ACC112 (cell line): ENCODE data around the gene CRCP.
A peak's percentile ranks its signal among the peaks of the same experiment; 100 is the strongest.
"Not testable (repeated sequence)": the region's sequence is repeated elsewhere in the genome, so short reads cannot be mapped to it uniquely, and the experiment has no call there.

Experiments used
- H2AFZ ChIP-seq: fragments of 200-600 bp; sonication (generic); one replicate; pipeline ENCODE4 v1.6.0; 2017; ENCODE audit warnings: antibody characterized with exemption, low read length; ENCODE audit not compliant: unreplicated experiment
- H3K27ac ChIP-seq: fragments of 200-600 bp; sonication (generic); 2 replicates; pipeline ENCODE4 v1.5.1; 2014; ENCODE audit warnings: low read depth, mild to moderate bottlenecking, antibody characterized with exemption, low read length, moderate library complexity
- H3K27me3 ChIP-seq: fragments of 200-600 bp; sonication (generic); 2 replicates; pipeline ENCODE4 v1.6.1; 2014; ENCODE audit warnings: mild to moderate bottlenecking, antibody characterized with exemption, low read length, moderate library complexity, mixed read lengths; ENCODE audit not compliant: insufficient read depth
- H3K36me3 ChIP-seq: fragments of 200-600 bp; sonication (generic); 2 replicates; pipeline ENCODE4 v1.6.1; 2016; ENCODE audit warnings: mild to moderate bottlenecking, antibody characterized with exemption, low read length, moderate library complexity, mixed read lengths; ENCODE audit not compliant: insufficient read depth
- H3K4me1 ChIP-seq: fragments of 200-600 bp; sonication (generic); one replicate; pipeline ENCODE4 v1.6.1; 2016; ENCODE audit warnings: low read length, mixed read lengths; ENCODE audit not compliant: insufficient read depth, unreplicated experiment, control insufficient read depth
- H3K4me3 ChIP-seq: fragments of 200-600 bp; sonication (generic); 2 replicates; pipeline ENCODE4 v1.5.1; 2014; ENCODE audit warnings: mild to moderate bottlenecking, low read depth, low read length
- H3K79me2 ChIP-seq: fragments of 200-600 bp; sonication (generic); one replicate; pipeline ENCODE4 v1.6.0; 2016; ENCODE audit warnings: low read length; ENCODE audit not compliant: control insufficient read depth, unreplicated experiment, insufficient read depth

The CRCP gene

GRCh38 chr7:66114743-66115649 lies at the start of gene CRCP:
Gene CRCP (plus strand): TSS chr7:66114847. CDS start chr7:66114963, 116 bp downstream.
- Histone ChIP-seq H3K27ac (peak within 1 kb of the TSS; percentile 86), H3K79me2 (peaks cover 53% of the 10 kb centered on the region), H3K36me3 (0 out of 2 replicates have a peak, but pooled peaks cover 4% of the 10 kb centered on the region), H3K4me3 (peak within 1 kb of the TSS; percentile 91), H3K27me3 (no peaks in the 10 kb centered on the region), H2AFZ (peak within 1 kb of the TSS; percentile 93), H3K4me1 (peaks cover 23% of the 10 kb centered on the region)

GRCh38 chr7:66069732-66070131 lies 44.9 kb upstream of the CRCP start:
- Histone ChIP-seq H3K27ac (no peak overlapping the region), H3K36me3 (no peaks in the 10 kb centered on the region), H3K4me1 (no peaks in the 10 kb centered on the region), H3K4me3 (no peak overlapping the region), H2AFZ (no peak overlapping the region), H3K27me3 (no peaks in the 10 kb centered on the region), H3K79me2 (no peaks in the 10 kb centered on the region)

DNA sequence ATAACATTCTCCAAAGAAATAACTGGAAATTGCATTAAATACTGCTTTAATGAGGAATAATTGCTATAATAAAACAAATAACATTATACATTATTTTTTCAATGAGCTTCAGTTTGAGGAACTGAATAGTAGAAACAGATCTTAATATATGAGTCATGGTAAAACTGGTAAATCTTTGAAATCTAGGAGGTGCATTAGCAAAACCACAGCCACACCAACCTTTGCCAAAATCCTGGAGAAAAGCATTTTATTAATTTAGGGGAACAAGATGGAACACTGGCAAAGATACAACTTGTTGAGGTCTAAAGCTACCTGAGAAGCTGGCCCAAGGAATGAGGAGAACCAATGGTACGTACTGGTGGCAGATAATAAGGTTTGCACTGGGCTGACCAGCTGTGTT lies 44.4 kb upstream of the CRCP start:
- H3K27ac ChIP-seq, result no peak overlapping the region
- no peaks in the 10 kb centered on the region for H3K4me1 ChIP-seq
- no peaks in the 10 kb centered on the region for H3K79me2 ChIP-seq
- H3K4me3 ChIP-seq, result no peak overlapping the region
- no peaks in the 10 kb centered on the region for H3K36me3 ChIP-seq
- no peaks in the 10 kb centered on the region for H3K27me3 ChIP-seq
- H2AFZ ChIP-seq, result no peak overlapping the region

DNA sequence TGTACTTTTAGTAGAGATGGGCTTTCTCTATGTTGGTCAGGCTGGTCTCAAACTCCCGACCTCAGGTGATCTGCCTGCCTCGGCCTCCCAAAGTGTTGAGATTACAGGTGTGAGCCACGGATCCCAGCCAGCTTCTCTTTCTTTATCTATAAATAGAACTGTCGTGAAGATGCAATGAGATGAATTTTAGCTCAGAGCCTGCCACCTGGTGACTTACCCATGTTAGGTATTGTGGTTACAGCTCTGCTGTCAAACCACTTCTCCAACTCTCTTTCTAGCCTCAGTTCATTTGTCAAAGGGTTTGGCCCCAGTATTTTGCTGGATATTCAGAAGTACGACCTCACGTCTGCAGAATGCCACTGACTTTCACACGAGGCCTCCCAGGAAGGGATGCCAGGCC lies 42.4 kb upstream of the CRCP start:
- not testable (repeated sequence) for H3K27me3 ChIP-seq, H2AFZ ChIP-seq, H3K4me3 ChIP-seq, H3K27ac ChIP-seq, H3K36me3 ChIP-seq, H3K4me1 ChIP-seq
- H3K79me2 ChIP-seq, result peaks cover 15% of the 10 kb centered on the region

- Histone ChIP-seq H3K27ac (no peak within 1 kb of the TSS), H3K4me1 (peaks cover 11% of the 10 kb centered on the region), H3K79me2 (peaks cover 27% of the 10 kb centered on the region), H3K36me3 (no peaks in the 10 kb centered on the region), H2AFZ (peak within 1 kb of the TSS; percentile 51), H3K27me3 (no peaks in the 10 kb centered on the region), H3K4me3 (peak within 1 kb of the TSS; percentile 85)
These were observed 38.8 kb upstream of the CRCP start, which contains the start of gene ASL for GRCh38 chr7:66075590-66076461. Gene ASL (plus strand): TSS chr7:66075819. CDS start chr7:66076082, 263 bp downstream.

DNA sequence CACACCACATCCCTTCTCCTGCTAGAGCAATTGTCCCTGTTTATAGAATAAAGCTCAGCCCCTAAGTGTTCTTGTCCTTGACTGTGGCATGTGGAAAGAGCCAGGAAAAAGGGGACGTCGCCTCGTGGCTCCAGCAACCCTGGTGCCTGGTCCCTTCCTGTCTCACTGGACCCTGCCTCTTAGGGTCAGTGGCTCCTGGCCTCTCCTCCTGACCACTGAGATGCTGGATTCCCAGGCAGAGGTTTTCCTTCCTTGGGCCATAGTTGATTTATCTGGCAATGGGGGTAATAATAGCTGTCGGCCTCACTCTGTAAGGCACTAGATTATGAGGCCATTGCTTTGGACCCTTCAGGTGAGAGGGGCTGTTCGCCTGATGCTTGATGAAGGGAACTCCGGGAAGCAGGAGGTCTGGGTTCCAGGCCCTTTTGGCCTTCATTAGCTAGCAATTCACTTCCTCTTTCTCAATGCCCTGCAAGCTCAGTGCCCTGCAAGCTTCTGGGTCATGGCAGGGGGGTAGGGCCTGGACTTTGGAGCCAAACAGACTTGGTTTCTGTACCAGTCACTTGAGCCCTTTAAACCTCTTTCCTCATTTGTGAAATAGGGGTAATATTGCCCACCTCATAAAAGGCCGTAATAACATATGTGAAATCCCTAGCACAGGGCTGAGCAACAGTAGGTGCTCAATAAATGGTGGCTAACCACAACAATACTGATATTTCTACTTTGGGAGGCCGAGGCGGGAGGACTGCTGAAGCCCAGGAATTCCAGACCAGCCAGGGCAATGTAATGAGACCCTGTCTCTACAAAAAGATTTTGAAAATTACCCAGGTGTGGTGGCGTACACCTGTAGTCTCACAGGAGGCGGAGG lies 38.0 kb upstream of the CRCP start:
- Histone ChIP-seq H3K36me3 (no peaks in the 10 kb centered on the region), H2AFZ (peak overlapping the region; percentile 36), H3K4me3 (peak overlapping the region; percentile 85), H3K27ac (no peak overlapping the region), H3K4me1 (peaks cover 11% of the 10 kb centered on the region), H3K27me3 (no peaks in the 10 kb centered on the region), H3K79me2 (peaks cover 27% of the 10 kb centered on the region)

- Histone ChIP-seq H3K79me2 (peaks cover 27% of the 10 kb centered on the region), H3K36me3 (no peaks in the 10 kb centered on the region), H2AFZ (no peak overlapping the region), H3K27me3 (no peaks in the 10 kb centered on the region), H3K27ac (no peak overlapping the region), H3K4me1 (peaks cover 11% of the 10 kb centered on the region), H3K4me3 (no peak overlapping the region)
These were observed 36.6 kb upstream of the CRCP start for GRCh38 chr7:66078067-66078466.

GRCh38 chr7:66082083-66082482 lies 32.6 kb upstream of the CRCP start:
- Histone ChIP-seq H2AFZ (no peak overlapping the region), H3K4me3 (no peak overlapping the region), H3K36me3 (no peaks in the 10 kb centered on the region), H3K27me3 (no peaks in the 10 kb centered on the region), H3K4me1 (peaks cover 3% of the 10 kb centered on the region), H3K27ac (no peak overlapping the region), H3K79me2 (peaks cover 13% of the 10 kb centered on the region)

DNA sequence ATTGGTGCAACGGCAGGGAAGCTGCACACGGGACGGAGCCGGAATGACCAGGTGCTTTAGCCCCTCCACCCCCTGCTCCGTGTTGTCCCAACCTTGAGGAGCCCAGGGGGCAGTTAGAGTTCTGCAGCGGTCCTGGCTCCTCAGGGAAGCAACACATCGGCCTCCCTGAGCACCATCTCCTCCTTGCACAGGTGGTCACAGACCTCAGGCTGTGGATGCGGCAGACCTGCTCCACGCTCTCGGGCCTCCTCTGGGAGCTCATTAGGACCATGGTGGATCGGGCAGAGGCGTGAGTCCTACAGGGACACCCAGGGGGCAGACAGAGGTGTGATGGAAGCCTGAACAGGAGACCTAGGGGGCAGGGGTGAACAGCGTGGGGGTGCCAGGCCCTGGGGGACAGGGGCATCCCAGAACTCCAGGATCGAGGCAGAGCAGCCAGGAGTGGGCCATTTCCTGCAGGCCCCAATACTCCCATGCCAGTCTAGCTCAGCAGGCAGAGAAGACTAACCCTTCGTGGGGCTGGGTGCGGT lies 31.7 kb upstream of the CRCP start:
- Histone ChIP-seq H3K4me3 (no peak overlapping the region), H3K36me3 (no peaks in the 10 kb centered on the region), H3K27ac (no peak overlapping the region), H3K27me3 (no peaks in the 10 kb centered on the region), H3K4me1 (peaks cover under 1% of the 10 kb centered on the region), H2AFZ (no peak overlapping the region), H3K79me2 (peaks cover 8% of the 10 kb centered on the region)

- Histone ChIP-seq H3K36me3 (no peaks in the 10 kb centered on the region), H3K4me1 (no peaks in the 10 kb centered on the region)
These were observed 31.0 kb upstream of the CRCP start for GRCh38 chr7:66083677-66084076.

More at GRCh38 chr7:66083677-66084076, 31.0 kb upstream of the CRCP start:
- Histone ChIP-seq H3K27me3 (no peaks in the 10 kb centered on the region), H3K27ac (no peak overlapping the region), H2AFZ (no peak overlapping the region), H3K4me3 (no peak overlapping the region), H3K79me2 (peaks cover 3% of the 10 kb centered on the region)
